Left ventricle myocardium superior (tissue), 1 donor: Measurements from ENCODE around the gene LARGE1. TPM values are rescaled to one million over a fixed set of nuclear protein-coding genes. Genes with fewer than 3 reads are reported as not detected.

ENCODE experiments used
- ATAC-seq: fragments of 200-7000 bp; cut with Tn5 transposase; one replicate; pipeline ENCODE4 v1.9.1; 2020; ENCODE audit warnings: mild to moderate bottlenecking, moderate library complexity
- DNase-seq: peaks from one replicate; pipeline ENCODE4 v3.0.0-alpha.2; 2020
- intact Hi-C: fragments of 100-400 bp; cut with micrococcal nuclease; formaldehyde crosslinking; loops from one replicate; pipeline ENCODE4 v1.11.0; 2022
- microRNA-seq: library from miRNA; unstranded; fragments of <30 nt; microRNA quantifications from one replicate; pipeline ENCODE4 v1.2.0, GENCODE V29; 2020; ENCODE audit warnings: borderline number of aligned reads
- total RNA-seq: library from RNA; stranded (reverse); fragmentation: NEBNext Ultra II Directional; extraction: Animal tissue kit (Norgen Biotek cat#: 25700); gene quantifications from one replicate; pipeline ENCODE4 v1.2.1, GENCODE V29; 2021
- donor health status: DM: no; HTN: yes; CAD: no; lungs with severe emphysema.

LARGE1 gene
- total RNA-seq, 1 donor from 2014 or later, result 147 TPM

DNA sequence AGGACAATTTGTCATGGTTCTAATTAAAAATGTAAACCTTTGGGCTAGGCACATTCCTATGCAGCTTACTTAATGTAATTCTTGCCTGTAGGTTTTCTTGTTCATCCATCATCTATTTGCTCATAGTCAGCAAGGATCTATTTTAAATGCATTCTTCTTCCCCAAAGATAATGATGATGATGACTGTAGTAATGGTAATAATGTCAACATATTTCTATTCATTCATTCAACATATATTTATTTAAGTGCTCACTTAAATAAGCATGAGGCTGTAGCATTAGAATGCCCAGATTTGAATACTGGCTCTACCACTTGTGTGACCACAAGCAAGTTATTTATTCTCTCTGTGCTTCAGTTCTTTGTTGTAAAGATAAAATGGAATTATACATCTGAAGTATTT lies 692.5 kb downstream of the LARGE1 start:
- ATAC-seq (no peak), DNase-seq (no peak)
- intact Hi-C loops, result no loop called here

DNA sequence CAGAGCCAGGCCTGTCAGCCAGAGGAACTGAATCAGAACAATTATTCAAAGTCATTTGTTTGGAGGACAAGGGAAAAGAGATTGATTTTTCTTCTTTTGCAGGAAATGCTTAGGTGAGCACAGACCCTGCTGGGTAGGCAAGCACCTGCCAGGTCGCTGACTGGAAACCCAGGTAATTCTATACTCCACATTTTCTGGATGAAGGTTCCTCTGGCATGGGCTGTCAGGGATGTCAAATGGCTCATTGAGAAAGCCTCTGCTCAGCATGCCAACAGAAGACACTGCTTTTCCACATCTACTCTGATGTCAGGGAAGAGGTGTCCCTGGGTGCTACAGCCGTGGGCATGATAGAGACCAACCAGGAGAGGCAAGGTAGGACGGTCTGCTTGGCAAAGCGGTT lies 695.4 kb downstream of the LARGE1 start:
- DNase-seq (no peak), ATAC-seq (no peak)
- intact Hi-C loops, result no loop called here

Small RNA genes lying within 50 kb of the gene (microRNA-seq; reads per million reads assigned to microRNA genes)
- gene MIR4764, result not detected
